ENCODE measurements around the gene RGS16. TPM values are rescaled to one million over a fixed set of nuclear protein-coding genes. Genes with fewer than 3 reads are reported as not detected.

RGS16 gene
- total RNA-seq, 1 experiment from 2014 or later = 6.5 TPM

GRCh38 chr1:182625024-182625423 lies 20.8 kb upstream of the RGS16 start:
- Histone ChIP-seq H3K4me2 (ENCODE audit: low read length) (no peak overlapping the region), H3K4me3 (replicated peaks in 1 of 2; ENCODE audit: low read depth in 1 of 2, low read length in 2 of 2) (no peak overlapping the region), H3K9ac (ENCODE audit: low read length) (no peak overlapping the region), H3K27ac (ENCODE audit: low read depth, low read length) (no peak overlapping the region), H3K27me3 (ENCODE audit: insufficient read depth, low read length) (no peaks in the 10 kb centered on the region), H3K9me2 (ENCODE audit: insufficient read depth) (no peaks in the 10 kb centered on the region), H3K9me3 (ENCODE audit: control insufficient read depth in 1 of 2, insufficient read depth in 1 of 2, low read depth in 1 of 2, low read length in 2 of 2) (no peaks in the 10 kb centered on the region; a peak in 1 of 4 replicates), H3K79me2 (ENCODE audit: insufficient read depth, low read length) (no peaks in the 10 kb centered on the region), H4K20me1 (ENCODE audit: insufficient read depth) (no peaks in the 10 kb centered on the region), H3K36me3 (ENCODE audit: control insufficient read depth in 1 of 2, insufficient read depth in 2 of 2, low read length in 2 of 2) (no peaks in the 10 kb centered on the region), H3K4me1 (ENCODE audit: control insufficient read depth in 1 of 2, insufficient read depth in 2 of 2, low read length in 2 of 2) (peaks cover 3 to 8% of the 10 kb centered on the region in 2 experiments; a peak in 1 of 4 replicates), H2AFZ (ENCODE audit: low read depth, low read length, poor library complexity, severe bottlenecking) (no peak overlapping the region)
- intact Hi-C loops (cut with micrococcal nuclease) = no loop called here
- CTCF ChIA-PET = no interaction called here
- ATAC-seq (no peak), DNase-seq (ENCODE audit: low read depth, low spot score) (no peak)
- RAD21 ChIA-PET (ENCODE audit: low non-redundant PET in 1 of 2, low total read pairs in 2 of 2, uncharacterized antibody in 2 of 2, unreplicated experiment in 2 of 2) = no interaction called here
- POLR2A ChIA-PET = interaction anchor here (1.2 kb wide), 1 partner anchor 21 kb away, joined by 5 read pairs; the partner anchor contains the start of gene RGS16
- BruUV-seq (replicated peaks) = no TSS peak
- TF ChIP-seq YY1 (IDR thresholded peaks at IDR 0.05; ENCODE audit: extremely low read depth, insufficient replicate concordance, low read depth, low read length) (no peak), SRF (IDR thresholded peaks at IDR 0.05; ENCODE audit: low read depth) (no peak), POLR2A (IDR thresholded peaks at IDR 0.05; ENCODE audit: borderline replicate concordance, extremely low read depth, insufficient read depth, insufficient read length) (no peak), TCF7L2 (IDR thresholded peaks at IDR 0.05; ENCODE audit: borderline replicate concordance, extremely low read depth, insufficient read depth, insufficient read length) (no peak), CTCF (IDR thresholded peaks at IDR 0.05 in 2 of 3, conservative IDR thresholded peaks at IDR 0.05 in 1 of 3; ENCODE audit: borderline replicate concordance in 1 of 3, insufficient read depth in 1 of 3, low read depth in 2 of 3, low read length in 2 of 3) (no peak), MAX (IDR thresholded peaks at IDR 0.05) (no peak), RAD21 (IDR thresholded peaks at IDR 0.05; ENCODE audit: low read depth) (no peak), CBX3 (IDR thresholded peaks at IDR 0.05; ENCODE audit: low read depth) (no peak), ZFX (IDR thresholded peaks at IDR 0.05) (no peak), ZNF274 (IDR thresholded peaks at IDR 0.05; ENCODE audit: low read depth, low read length) (no peak), FOSL1 (IDR thresholded peaks at IDR 0.05; ENCODE audit: low read depth) (no peak), EZH2phosphoT487 (IDR thresholded peaks at IDR 0.05; ENCODE audit: borderline replicate concordance) (no peak)

Data from HCT116 (cell line).